AG10803 (cell line): ENCODE data around the gene TRIM46.
"Not testable (repeated sequence)": the region's sequence is repeated elsewhere in the genome, so short reads cannot be mapped to it uniquely, and the experiment has no call there.

Experiments
- DNase-seq: peaks from one replicate; pipeline ENCODE4 v3.0.0; 2010; ENCODE audit warnings: low read depth
- H3K4me3 ChIP-seq: 2 replicates; pipeline ENCODE4 v1.5.1; 2011; ENCODE audit warnings: mild to moderate bottlenecking, low read length, control low read depth
- TF ChIP-seq, protein P1 (sequence below): conservative IDR thresholded peaks from 2 replicates; pipeline ENCODE4 v1.5.1; 2011; ENCODE audit warnings: mild to moderate bottlenecking, low read length, control low read depth, inconsistent platforms

TRIM46 gene

DNA sequence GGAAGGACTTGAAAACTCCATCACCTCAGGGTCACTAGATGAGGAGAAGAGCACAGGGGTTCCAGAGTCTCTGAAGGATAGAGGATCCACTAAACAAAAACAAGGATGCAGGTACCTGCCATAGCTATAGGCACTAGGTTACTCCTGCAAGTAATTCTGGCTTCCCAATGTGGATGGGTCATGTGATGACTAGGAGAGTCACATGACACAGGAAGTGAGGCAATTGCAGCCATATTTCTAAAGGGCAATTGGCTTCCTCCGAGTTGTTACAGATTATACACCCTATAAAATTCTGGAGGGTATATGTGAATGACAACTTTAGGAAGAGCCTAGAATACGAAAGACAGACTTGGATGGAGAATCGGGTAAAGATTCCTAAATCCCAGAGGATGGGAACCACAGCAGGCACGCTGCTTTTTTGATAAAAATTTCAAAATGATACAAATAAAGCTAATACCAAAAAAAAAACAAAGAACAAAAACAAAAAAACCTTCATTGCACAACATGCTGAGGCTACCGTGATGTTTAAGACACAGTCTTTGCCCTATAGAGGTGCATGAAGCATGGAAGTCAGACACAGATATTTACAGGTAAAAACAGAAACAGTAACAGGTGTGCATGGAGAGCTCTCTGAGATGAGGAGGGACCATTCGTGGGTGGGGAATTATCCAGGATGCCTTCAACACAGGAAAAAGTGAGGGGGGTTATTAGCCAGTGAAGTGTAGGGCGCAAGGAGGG is 45.4 kb downstream of the TRIM46 start:
- H3K4me3 ChIP-seq = no peak overlapping the region
- TF ChIP-seq, protein P1, sequence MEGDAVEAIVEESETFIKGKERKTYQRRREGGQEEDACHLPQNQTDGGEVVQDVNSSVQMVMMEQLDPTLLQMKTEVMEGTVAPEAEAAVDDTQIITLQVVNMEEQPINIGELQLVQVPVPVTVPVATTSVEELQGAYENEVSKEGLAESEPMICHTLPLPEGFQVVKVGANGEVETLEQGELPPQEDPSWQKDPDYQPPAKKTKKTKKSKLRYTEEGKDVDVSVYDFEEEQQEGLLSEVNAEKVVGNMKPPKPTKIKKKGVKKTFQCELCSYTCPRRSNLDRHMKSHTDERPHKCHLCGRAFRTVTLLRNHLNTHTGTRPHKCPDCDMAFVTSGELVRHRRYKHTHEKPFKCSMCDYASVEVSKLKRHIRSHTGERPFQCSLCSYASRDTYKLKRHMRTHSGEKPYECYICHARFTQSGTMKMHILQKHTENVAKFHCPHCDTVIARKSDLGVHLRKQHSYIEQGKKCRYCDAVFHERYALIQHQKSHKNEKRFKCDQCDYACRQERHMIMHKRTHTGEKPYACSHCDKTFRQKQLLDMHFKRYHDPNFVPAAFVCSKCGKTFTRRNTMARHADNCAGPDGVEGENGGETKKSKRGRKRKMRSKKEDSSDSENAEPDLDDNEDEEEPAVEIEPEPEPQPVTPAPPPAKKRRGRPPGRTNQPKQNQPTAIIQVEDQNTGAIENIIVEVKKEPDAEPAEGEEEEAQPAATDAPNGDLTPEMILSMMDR = no peak
- DNase-seq = peak; percentile 51

DNA sequence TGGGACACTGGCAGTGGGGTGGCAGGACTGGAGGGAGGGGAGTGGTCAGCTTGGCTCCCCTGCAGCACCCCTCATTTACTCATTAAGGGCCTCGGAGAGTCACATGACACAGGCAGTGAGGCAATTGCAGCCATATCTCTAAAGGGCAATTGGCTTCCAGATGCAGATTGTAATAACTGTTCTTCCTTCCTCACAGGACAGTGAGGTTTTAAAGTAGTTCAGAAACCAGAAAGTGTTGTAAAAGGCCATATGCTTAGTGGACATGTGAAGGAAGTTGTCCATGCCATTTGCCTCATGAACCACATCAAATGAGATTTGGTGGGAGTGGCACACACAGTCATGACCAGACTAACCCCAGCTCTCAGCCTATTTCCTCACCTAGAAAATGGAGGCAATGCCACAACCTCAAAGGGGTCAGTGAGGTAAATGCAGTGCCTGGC is 46.0 kb downstream of the TRIM46 start:
- DNase-seq = peak; percentile 25
- H3K4me3 ChIP-seq = no peak overlapping the region
- TF ChIP-seq, protein P1 = no peak

DNA sequence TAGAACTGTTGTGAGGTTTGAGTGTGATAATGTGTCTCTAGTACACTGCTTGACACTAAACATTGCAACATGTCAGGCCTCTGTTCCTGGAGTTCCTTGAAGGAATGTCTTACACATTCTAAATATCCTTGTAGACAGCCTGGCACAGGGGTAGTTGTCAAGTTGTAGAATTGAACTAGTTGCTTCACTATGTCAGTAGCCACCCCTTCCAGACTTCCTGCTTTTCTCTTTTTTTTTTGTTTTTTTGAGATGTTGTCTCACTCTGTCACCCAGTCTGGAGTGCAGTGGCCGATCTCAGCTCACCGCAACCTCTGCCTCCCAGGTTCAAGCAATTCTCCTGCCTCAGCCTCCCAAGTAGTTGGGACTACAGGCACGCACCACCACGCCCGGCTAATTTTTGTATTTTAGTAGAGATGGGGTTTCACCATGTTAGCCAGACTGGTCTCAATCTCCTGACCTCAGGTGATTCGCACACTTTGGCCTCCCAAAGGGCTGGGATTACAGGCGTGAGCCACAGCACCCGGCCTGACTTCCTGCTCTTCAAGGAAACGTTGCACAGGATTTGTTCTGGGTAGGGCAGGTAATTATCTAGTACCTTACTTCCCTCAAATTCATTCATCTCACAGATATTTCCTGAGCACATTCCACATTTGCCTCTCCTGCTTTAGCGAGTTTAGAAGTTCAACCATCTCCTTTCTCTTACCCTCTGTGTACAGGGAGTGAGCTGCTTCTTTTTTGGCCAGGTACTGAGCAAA is 46.7 kb downstream of the TRIM46 start:
- not testable (repeated sequence) for DNase-seq, H3K4me3 ChIP-seq

DNA sequence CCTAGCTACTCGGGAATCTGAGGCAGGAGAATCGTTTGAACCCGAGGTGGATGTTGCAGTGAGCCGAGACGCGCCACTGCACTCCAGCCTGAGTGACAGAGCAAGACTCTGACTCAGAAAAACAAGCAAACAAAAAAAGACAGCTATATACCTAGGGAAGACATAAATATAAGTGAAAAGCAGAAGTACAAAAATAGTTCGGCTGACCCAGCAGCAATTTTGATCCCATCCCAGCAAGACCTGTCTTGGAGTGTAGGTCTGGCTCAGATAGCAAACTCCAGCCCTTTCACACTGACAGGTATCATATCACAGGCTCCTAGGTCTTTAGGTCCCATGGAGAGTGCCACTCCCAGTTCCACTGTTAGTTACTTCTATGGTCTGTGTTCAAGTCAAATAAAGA is 49.4 kb downstream of the TRIM46 start:
- H3K4me3 ChIP-seq = no peak overlapping the region
- TF ChIP-seq, protein P1 = no peak
- DNase-seq = no peak

DNA sequence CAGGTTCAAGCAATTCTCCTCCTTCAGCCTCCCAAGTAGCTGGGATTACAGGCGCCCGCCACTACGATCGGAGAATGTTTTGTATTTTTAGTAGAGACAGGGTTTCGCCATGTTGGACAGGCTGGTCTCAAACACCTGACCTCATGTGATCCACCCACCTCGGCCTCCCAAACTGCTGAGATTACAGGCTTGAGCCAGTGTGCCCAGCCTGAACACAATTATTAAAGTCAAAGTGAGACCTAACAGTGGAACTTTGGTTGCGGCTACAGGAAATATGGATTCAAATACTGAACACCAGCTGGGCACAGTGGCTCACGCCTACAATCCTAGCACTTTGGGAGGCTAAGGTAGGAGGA is 51.7 kb downstream of the TRIM46 start:
- not testable (repeated sequence) for DNase-seq, H3K4me3 ChIP-seq

DNA sequence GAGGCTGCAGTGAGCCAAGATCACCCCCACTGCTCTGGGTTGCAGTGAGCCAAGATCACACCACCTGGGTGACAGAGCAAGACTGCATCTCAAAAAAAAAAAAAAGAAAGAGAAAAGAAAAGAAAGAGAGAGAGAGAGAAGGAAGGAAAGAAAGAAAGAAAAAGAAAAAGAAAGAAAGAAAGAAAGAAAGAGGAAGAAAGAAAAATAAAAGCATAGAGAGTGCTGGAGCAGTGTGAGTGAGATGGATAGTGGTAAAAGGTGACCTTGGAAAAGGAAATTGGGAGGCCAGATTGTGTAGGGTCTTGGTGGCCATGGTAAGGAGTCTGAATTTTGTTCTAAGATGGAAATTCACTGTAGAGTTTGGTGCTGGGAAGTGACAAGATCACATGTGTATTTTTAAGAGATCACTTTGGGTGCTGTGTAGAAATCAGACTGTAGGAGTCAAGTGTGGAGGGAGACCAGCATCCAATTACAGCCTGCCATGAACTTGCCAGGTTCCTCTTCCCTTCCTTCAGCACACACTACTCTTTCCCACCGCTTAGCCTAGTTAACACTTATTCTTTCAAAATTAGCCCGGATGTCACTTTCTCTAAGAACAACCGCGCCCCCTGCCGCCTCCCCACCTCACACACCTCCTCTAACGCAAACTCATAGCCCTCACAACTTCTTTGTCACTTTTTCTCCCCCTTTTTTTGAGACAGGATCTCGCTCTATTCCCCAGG is 52.7 kb downstream of the TRIM46 start:
- peak; percentile 79 for DNase-seq
- TF ChIP-seq, protein P1 = peak; percentile 64
- peak overlapping the region; percentile 83 for H3K4me3 ChIP-seq

DNA sequence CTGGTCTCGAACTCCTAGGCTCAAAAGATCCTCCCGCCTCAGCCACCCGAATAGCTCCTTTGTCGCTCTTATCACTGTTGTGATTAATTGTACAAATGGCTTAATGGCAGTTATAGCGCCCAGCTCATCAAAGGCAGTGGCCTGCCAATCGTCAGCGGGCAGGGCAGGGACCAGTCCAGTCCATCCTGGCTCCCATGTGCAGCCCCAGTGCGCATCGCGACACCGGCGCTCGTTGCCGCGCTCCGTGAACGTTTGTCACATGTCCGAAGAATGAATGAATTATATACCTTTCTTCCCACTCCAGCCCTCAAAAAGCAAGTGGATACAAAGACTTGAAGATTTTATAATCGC is 53.2 kb downstream of the TRIM46 start:
- TF ChIP-seq, protein P1 = no peak
- H3K4me3 ChIP-seq = peak overlapping the region; percentile 83
- peak; percentile 25 for DNase-seq
